Glomerular endothelial cell (primary cell): ENCODE data around the gene CTLA4. TPM values are rescaled to one million over a fixed set of nuclear protein-coding genes. Genes with fewer than 3 reads are reported as not detected.
"Not testable (repeated sequence)": the region's sequence is repeated elsewhere in the genome, so short reads cannot be mapped to it uniquely, and the experiment has no call there.

Experiments
- DNase-seq: peaks from one replicate; pipeline ENCODE4 v3.0.0-alpha.2; 2011; ENCODE audit warnings: low read depth, low spot score; ENCODE audit errors: extremely low read depth
- total RNA-seq: library from RNA; depleted of rRNA; stranded (reverse); fragments of >200 nt; gene quantifications from 2 replicates; pipeline ENCODE4 v1.2.3, GENCODE V29; 2015

The CTLA4 gene
- total RNA-seq, 1 donor from 2014 or later = not detected

DNA sequence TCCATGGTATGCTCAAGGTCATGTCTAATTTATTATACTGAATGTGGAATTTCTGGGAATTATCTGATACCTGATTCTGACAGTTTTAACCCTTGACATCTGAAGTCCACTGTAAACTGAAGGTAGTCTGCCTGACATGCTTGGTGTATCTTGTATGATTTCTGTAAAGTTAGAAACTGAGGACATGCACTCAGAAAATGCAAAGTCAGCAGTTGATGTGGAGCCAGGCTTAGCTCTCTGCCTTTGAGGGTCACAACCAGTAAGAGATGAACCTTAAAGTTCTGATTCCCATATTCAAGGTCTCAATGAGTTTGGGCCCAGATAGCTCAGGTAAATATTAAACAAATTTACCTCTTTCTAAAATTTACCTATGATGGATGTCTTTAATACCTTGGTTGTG lies 12.3 kb upstream of the CTLA4 start:
- no peak for DNase-seq

DNA sequence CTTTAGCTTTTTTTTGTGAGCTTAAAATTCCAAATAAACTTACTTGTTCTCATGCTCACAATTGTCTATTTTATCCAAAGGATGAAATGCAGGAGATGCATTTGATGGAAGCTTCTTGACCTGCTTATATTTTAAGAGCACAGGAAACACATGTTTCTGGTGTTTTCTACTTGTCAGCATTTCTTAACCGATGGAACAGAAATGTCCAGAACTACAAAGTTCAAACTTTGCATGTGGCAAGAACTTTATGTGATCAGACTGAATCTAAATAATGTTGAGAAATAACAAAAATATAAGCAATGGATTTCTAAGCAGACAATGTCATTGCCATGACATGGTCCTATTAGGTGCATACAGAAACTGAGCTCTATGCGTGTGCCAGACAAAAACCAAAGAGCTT lies 9.9 kb upstream of the CTLA4 start:
- DNase-seq = no peak

DNA sequence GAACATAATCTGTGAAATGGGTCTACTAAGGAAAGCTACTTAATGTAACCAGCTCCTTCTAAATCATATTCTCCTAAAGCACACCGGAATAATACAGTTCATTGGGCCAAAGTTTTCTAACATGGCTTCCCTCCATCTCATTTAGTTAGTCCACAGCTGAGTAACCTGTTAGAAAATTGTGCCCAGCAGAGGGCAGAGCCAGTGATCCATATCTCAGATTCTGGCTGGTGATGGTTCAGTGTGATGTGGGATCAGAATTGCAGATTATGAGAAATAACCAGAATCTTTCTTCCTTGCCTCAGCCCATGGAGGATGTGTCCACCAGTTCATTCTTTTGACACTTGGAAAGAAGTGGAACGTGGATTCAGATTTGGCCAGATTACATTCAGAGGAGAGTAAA lies 9.4 kb upstream of the CTLA4 start:
- no peak for DNase-seq

DNA sequence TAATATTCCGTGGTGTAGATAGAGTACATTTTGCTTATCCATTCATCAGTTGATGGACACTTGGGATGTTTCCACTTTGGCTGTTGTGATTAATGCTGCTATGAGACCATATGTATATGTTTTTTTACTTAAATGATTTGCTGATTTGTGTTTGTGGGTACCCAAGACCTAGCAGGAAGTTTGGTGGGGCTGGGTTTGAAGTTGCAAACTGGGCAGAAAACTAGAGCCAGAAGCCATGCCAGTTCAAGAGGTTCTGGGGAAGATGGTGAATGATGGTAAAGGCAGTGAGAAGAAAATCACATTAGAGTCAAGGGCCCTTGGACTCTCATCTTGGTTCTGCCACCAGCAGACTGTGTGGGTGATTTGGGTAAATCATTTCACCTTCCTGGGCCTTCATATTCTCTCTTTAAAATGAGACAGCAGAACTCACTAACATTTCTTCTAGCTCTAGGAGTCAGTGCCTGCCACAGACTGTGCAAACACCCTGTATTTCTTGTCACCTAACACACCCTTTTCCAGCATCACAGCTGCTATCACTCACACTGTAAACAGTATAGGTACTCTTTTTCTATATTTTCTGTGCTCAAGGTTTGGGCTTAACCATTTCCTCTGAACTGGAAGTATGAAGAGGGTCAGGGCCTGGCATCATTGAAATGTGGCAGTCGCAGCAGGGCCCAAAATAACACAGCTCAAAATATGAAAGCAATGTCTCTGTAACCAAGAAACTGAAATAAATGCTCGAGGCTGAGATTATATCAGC lies 8.4 kb upstream of the CTLA4 start:
- DNase-seq = no peak

DNA sequence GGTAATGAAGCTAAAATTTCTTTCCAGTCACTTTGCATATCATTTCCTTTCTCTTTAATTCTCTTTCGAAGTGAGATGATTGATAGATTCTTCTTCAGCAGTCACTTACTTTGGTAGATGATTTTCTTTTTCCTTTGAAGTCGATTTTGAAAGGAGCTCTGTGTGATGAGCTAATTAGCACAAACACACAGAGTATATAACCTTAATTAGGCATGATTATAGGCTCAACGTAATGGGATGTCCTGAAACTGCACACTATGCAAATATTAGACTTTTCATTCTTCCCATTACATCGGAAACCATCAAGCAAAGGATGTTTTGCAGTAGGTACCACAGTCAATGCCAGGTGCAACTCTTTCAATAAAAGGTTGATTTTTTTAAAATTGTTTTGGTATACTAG lies 6.4 kb upstream of the CTLA4 start:
- DNase-seq = no peak

DNA sequence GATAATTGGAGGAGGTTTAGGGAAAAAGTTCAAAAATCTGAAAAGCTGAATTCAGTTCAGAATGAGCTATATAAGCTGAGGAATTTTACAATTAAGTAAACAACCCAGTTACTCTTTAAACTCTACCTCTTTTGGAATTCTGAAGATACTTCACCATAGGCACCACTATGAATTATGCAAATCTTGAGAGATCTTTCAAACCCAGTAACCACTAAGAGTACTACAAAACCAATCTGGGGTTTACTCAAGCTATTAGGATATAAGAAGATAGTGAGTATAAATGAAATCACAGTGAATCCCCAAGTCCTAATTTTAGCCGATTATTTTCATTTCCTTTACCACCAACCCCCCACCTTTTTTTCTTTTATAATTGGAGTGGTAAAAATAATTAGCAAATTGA lies 6.0 kb upstream of the CTLA4 start:
- DNase-seq = no peak

DNA sequence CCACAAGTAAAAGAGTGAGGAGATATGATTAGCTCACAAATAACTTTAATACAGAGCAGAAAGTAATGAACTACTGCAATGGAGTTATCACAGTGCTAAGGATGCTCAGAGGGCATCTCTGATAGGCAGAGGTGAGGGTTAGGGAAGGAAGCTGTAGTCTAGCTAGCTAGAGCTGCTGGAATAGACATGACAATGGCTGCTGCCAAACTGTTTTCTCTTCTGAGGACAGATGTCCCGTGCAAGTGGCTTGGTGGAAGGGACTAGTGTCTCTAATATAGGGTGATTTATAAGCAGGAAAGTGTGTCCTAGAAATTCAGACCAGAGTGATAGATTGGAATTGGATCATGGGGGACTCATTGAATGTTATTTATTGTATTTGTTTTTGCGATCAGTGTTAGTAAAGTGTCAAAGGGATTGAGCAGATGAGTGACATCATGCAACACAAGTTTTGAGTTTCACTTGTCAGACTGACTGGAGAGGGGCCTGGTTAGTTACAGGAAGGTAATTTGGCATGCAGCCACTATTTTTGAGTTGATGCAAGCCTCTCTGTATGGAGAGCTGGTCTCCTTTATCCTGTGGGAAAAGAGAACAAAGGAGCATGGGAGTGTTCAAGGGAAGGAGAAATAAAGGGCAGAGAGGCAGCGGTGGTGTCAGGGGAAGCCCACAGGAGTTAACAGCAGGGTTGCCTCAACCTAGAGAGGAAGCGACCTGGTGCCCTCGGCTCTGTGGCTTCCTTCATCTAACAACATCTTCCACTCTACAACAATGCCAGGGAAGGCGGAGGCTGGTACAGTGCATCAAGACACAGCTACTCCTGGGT lies 1.9 kb downstream of the CTLA4 start:
- DNase-seq = no peak

DNA sequence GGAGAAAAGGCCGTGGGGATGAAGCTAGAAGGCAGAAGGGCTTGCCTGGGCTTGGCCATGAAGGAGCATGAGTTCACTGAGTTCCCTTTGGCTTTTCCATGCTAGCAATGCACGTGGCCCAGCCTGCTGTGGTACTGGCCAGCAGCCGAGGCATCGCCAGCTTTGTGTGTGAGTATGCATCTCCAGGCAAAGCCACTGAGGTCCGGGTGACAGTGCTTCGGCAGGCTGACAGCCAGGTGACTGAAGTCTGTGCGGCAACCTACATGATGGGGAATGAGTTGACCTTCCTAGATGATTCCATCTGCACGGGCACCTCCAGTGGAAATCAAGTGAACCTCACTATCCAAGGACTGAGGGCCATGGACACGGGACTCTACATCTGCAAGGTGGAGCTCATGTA lies 2.9 kb downstream of the CTLA4 start:
- DNase-seq = no peak

DNA sequence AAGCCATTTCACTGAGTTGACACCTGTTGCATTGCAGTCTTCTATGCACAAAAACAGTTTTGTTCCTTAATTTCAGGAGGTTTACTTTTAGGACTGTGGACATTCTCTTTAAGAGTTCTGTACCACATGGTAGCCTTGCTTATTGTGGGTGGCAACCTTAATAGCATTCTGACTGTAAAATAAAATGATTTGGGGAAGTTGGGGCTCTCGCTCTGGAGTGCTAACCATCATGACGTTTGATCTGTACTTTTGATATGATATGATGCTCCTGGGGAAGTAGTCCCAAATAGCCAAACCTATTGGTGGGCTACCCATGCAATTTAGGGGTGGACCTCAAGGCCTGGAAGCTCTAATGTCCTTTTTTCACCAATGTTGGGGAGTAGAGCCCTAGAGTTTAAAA lies 3.4 kb downstream of the CTLA4 start:
- no peak for DNase-seq

DNA sequence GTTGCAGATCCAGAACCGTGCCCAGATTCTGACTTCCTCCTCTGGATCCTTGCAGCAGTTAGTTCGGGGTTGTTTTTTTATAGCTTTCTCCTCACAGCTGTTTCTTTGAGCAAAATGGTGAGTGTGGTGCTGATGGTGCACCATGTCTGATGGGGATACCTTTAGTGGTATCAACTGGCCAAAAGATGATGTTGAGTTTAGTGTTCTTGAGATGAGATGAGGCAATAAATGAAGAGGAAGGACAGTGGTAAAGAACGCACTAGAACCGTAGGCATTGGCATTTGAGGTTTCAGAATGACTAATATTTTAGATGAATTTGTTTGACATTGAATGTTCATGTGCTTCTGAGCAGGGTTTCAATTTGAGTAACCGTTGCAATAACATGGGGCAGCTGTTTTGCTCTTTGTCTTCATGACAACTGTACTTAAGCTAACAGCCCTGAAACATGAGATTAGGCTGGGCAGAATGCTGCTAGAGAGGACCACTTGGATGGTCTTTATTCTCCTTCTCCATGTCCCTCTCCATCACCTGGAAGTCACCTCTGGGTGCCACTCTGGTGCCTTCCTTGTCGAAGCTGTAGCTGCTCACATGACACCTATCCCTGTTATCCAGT lies 3.9 kb downstream of the CTLA4 start:
- no peak for DNase-seq

DNA sequence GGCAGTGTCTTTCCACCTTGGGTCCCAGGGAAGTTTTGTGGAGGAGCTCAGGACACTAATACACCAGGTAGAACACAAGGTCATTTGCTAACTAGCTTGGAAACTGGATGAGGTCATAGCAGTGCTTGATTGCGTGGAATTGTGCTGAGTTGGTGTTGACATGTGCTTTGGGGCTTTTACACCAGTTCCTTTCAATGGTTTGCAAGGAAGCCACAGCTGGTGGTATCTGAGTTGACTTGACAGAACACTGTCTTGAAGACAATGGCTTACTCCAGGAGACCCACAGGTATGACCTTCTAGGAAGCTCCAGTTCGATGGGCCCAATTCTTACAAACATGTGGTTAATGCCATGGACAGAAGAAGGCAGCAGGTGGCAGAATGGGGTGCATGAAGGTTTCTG lies 5.9 kb downstream of the CTLA4 start:
- DNase-seq = no peak

DNA sequence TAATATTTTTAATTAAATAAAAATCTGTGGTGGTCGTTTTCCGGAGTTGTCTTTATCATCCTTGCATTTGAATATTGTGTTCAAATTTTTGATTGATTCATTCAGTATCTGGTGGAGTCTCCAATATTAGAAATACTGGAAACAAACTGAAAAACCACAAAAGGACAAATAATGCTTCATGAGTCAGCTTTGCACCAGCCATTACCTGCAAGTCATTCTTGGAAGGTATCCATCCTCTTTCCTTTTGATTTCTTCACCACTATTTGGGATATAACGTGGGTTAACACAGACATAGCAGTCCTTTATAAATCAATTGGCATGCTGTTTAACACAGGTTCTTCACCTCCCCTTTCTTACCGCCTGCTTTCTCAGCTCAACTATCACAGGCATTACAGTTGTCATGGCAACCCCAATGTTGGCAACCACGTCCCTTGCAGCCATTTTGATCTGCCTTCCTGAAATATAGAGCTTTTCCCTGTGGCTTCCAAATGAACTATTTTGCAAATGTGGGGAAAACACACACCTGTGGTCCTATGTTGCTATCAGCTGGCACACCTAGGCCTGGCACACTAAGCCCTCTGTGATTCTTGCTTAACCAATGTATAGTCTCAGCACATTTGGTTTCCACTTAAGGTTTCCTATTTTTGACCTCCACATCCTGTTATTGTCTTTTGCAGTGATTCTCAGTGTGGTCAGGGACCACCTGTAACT lies 6.5 kb downstream of the CTLA4 start:
- no peak for DNase-seq

DNA sequence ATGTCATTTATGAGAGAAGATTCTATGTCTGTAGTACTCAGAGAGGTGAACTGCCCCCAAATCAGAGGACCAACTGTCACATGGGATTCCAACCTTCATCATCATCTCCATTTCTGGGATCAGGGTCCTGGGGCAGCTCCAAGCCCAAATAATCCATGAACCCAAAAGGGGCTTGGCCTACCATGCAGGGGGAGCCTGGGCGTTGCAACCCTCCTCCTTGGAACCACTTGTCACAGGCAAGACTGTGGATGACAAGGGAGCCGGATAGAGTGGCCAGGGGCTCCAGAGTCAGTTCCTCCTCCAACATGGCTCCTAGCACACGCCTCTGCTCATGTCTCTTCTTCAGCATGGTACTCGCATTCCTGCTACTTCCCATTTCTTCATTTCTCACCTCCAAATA lies 7.9 kb downstream of the CTLA4 start:
- no peak for DNase-seq

DNA sequence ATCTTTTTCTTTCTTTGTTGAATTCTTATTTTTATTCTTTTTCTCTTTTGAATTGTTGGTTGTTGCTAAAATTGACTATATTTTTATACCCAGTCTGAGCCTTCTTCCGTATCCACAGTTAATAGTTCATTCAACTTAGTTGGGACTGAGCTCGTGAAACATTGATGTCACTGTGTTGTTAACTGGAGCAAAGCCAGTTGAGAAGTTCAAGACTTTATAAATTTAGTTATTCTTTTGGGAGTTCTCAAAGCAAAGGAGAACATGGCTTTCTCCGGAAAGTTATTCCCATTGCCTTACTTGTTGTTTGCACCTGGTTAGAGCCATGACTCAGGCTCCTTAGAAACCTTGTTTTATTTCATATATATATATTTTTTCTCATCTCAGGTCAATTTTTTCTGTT lies 8.8 kb downstream of the CTLA4 start:
- no peak for DNase-seq

DNA sequence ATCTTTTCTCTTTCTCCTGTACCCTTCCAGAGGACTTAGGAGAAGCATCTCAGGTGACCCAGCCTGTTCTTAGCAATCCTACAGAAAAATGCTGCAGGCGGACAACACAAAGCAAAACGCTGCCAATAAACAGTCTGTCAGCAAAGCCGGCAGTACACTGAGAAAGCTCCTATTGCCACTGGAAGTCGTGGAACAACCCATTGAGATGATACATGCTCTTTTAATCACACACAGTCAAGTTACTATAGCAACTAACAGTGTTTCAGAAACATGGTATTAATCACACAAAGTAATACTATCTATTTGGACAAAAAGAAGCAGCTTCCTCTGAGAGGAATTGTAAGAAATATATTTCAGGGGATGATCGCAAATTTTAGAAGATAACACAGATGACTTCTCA lies 10.5 kb downstream of the CTLA4 start:
- no peak for DNase-seq

DNA sequence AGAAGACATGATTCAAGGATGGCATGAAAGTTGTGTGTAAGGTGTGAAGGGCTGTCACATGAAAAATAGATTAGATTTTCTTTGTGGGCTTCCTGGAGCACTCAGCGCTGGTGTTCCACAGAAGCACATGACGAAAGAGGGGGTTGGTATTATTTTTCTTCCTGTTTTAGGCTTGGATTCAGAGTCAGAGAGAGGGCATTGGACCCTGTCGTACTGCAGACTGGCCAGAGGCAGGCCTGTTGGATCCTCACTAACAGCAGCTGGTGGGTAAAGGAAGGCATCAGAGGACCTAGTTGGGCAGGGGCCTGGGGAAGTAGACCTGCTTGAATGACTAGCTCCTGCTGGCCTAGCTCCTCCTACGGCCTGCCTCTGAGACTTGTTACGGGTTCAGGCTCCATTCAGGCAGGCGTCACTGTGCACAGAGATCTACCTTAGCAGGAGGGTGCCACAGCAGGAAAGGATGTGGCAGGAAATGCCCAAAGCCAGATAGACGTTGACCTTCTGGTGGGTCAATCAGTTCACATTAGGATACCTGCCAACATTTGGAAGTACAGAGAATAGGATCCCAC lies 13.1 kb downstream of the CTLA4 start:
- DNase-seq = no peak

DNA sequence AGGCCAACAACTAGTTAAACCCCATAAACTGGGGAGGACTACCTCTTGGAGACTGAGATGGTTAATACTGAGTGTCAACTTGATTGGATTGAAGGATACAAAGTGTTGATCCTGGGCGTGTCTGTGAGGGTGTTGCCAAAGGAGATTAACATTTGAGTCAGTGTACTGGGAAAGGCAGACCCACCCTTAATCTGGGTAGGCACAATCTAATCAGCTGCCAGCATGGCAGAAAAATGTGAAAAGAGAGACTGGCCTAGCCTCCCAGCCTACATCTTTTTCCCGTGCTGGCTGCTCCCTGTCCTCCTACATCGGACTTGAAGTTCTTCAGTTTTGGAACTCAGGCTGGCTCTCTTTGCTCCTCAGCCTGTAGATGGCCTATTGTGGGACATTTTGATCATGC lies 13.6 kb downstream of the CTLA4 start:
- DNase-seq = not testable (repeated sequence)

DNA sequence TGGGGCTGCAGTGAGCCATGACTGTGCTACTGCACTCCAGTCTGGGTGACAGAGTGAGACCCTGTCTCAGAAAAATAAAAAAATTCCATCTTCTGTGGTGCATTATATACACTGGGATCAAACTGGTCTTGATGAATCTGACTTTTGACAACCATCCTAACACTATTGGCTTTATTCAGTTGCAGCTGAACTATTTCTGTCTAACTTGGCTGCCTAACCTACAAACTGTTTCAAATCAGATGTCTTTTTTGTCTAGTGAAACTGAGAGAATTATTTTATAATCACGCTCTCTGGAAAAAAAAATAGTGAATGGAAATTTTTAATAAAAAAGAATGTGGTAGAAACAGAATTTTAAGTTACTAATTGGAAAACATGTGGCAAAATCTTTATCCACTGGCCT lies 15.0 kb downstream of the CTLA4 start:
- DNase-seq = no peak

DNA sequence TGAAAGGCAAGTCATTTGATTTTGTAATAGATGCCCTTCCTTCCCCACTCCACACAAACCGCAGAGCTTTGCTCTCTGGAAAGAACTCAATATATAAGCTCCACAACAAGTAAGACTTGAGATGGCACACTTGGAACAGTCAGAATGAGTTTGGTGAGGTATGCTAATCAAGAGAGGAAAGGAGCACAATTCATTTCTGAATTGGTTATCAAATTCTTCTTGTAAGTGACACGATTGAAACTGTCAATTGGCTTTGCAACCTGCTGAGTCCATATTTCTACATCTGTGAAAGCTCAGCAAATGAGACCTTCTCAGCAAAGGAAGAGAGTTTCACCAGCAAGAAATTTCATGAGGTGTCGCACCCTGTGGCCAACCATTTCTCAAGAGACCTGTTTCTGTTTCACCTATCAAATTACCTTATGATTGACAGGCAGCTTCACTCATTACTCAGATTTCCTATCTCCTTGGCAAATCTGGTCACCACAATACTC lies 19.1 kb downstream of the CTLA4 start:
- DNase-seq = no peak

DNA sequence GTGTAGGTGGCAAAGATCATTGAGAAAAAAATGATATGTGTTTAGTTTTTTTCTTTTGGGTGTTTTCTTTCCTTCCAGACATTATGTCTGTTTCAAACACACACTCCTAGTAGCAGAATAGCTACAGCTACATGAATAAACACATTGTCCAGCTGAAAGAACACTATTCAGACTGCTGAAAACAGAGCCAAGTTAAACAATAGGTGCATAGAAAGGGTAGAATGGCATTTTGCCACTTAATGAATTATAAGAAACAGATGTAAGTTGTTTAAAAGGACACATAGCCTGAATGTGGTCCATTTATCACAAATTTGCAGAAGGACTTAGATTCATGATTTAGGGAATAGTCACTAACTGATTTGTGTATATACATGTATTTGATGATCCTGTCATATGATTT lies 20.1 kb downstream of the CTLA4 start:
- DNase-seq = no peak

DNA sequence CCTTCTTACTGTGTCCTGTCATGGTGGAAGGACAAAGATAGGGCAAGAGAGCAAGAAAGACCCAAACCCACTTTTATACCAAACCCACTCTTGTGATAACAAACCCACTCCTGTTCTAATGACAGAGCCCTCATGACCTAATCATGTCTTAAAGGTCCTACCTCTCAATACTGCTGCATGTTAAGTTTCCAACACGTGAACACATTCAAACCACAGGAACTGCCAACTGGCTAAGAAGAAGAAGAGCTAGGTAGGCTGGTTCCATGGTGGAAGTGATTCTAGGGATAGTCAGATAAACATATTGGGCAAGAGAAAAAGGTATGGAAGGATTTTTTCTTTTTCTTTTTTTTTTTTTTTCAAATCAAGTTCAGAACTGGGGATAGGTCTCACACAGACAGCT lies 22.0 kb downstream of the CTLA4 start:
- no peak for DNase-seq
